ENCODE results near the gene NKX2-3.

DNA sequence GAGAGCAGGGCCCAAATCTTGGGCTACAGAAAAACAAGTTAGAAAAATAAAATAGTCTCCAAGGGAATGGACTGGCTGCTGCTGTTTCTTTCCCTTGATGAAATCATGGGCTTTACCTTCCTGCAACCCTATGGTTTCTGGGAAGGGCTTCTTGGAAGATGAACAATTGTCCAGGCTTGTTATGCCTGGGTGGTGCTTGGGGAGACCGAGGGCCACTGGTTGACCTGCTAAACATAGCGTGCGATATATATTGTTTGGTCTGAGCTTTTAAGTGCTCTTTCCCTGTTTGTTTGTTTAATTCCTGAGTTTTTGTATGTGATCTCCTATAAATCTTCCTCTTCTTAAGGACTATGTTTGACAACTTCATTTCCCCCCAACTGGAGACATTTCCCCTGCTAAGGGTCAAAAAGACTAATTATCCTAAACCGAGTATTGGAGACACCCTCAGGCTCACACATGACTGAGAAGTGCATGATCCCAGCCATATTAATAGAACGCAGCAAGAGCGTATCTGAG lies 49.6 kb downstream of the NKX2-3 start:
- TF ChIP-seq, protein P1, sequence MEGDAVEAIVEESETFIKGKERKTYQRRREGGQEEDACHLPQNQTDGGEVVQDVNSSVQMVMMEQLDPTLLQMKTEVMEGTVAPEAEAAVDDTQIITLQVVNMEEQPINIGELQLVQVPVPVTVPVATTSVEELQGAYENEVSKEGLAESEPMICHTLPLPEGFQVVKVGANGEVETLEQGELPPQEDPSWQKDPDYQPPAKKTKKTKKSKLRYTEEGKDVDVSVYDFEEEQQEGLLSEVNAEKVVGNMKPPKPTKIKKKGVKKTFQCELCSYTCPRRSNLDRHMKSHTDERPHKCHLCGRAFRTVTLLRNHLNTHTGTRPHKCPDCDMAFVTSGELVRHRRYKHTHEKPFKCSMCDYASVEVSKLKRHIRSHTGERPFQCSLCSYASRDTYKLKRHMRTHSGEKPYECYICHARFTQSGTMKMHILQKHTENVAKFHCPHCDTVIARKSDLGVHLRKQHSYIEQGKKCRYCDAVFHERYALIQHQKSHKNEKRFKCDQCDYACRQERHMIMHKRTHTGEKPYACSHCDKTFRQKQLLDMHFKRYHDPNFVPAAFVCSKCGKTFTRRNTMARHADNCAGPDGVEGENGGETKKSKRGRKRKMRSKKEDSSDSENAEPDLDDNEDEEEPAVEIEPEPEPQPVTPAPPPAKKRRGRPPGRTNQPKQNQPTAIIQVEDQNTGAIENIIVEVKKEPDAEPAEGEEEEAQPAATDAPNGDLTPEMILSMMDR (IDR thresholded peaks at IDR 0.05) = no peak
- no peak for TF ChIP-seq EZH2phosphoT487 (IDR thresholded peaks at IDR 0.05)
- TF ChIP-seq EZH2 (IDR thresholded peaks at IDR 0.05) = no peak
